GM19395 (cell line): Measurements from ENCODE around the gene ACACB.

Experiments
- ATAC-seq: cut with Tn5 transposase; IDR thresholded peaks from one replicate; pipeline ENCODE4 v1.9.1; 2021; ENCODE audit warnings: mild to moderate bottlenecking, moderate library complexity; ENCODE audit not compliant: unreplicated experiment

The ACACB gene

DNA sequence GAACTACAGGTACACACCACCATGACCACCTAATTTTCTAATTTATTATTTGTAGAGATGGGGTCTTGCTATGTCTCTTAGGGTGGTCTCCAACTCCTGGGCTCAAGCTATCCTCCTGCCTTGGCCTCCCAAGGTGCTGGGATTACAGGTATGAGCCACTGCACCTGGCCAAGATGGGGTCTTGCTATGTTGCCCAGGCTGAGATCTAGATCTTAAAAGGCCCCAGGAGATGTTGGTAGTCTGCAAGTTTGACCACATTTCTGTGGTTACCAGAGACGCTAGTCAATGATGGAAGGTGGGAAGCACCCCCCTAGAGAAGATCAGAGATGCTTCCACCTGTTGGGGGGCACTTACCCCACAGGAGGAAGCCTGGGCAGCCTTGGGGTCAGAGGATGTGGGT is 158.0 kb downstream of the ACACB start:
- ATAC-seq, result no peak

GRCh38 chr12:109275173-109275572 is 158.8 kb downstream of the ACACB start:
- no peak for ATAC-seq

- no peak for ATAC-seq
These were observed 159.8 kb downstream of the ACACB start for GRCh38 chr12:109276160-109276559.

DNA sequence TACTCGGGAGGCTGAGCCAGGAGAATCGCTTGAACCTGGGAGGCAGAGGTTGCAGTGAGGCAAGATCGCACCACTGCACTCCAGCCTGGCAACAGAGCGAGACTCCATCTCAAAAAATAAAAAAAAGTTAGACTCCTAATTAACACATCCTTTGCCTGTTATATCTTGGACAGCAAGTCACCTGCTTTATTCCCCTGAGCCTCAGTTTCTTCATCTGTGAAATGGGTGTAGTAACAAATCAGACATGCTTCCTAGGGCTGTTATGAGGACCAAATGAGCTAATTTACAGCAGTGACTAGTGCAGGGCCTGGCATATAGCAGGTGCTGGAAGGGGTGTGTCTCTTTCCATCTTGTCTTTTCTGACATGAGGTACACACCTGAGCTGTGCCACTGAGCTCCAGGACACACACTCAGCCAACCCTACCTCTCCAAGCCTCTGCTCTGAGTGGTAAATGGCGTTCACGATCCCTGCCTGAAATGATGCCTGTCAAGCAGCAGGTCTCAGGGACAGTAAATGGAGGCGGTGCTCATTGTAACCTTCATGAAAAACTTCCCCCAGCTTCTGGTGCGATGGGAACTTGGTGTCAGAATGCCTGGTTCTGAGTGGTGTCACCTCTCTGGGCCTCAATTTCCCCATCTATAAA is 161.0 kb downstream of the ACACB start:
- ATAC-seq, result no peak

DNA sequence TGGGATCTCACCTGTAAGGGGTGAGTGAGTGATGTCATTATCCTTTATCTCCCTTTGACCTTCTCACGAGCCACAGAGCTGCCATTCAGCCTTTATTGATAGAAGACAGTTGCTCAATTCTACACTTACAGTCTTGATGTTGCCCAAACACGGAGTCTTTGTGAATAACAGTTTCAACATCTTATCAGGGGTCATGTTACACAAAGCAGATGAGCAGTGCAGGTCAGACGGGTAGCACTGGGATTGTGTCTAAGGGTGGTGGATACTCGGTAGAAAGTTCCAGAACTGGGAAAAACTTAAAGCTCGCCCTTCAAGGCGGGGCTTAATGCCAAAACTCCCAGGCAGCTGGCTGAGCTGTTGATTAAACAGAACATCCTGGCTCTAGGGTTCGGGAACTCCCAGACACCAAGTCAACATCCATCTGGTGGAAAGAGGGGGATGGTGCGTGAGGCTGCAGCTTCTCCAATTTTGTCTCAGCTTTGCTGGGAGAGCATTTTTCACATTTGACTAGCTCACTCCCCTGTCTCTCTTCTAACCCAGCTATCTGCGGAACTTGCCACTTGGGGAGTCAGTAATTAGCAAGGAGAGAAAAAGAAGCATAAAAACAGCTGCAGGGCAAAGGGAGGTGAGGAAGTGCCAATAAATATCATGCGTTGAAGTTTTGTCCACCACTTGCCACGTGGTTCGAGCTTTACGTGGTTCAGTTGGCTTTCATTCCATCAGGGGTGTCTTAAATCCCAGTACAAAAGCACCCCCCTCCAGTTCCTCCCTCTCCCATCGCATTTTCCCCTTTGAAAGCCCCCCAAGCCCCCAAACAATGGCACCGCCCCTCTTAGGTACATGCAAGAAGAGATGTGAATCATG is 161.7 kb downstream of the ACACB start:
- no peak for ATAC-seq

DNA sequence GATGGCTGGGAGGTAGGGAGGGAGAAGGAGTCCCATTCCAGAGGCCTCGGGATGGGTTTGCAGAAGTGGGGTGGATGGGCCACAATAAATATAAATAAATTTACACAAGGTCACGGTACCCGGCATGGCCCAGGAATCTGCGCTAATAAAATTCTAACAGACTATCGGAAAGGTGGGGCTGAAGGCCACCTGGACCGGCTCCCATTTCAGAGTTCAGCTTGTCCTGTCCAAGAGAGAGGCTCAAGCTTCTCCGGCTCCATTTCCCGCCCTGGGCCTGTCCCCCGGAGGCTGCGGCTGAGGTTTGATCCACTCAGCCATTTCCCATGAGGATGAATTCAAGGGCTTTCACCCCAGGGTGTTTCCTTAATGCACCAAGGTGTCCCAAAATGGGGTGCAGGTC is 162.5 kb downstream of the ACACB start:
- ATAC-seq, result no peak

GRCh38 chr12:109279525-109279924 is 163.1 kb downstream of the ACACB start:
- ATAC-seq, result no peak

- ATAC-seq, result no peak
These were observed 165.1 kb downstream of the ACACB start for GRCh38 chr12:109281452-109281851.

DNA sequence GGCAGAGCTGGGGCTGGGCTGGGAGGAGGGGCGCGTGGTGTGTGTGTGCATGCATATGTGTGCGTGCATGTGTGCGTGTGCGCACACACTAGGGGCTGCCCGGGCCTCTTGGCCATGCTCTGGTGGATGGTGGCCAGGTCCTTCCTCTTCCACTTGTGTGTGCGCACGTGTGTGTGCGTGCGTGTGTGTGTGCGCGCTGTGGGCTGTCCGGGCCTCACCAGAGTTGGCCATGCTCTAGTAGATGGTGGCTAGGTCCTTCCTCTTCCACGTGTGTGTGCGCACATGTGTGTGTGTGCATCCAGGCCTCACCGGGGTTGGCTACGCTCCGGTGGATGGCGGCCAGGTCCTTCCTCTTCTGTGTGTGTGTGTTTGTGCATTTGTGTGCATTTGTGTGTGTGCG is 168.0 kb downstream of the ACACB start:
- ATAC-seq, result no peak

DNA sequence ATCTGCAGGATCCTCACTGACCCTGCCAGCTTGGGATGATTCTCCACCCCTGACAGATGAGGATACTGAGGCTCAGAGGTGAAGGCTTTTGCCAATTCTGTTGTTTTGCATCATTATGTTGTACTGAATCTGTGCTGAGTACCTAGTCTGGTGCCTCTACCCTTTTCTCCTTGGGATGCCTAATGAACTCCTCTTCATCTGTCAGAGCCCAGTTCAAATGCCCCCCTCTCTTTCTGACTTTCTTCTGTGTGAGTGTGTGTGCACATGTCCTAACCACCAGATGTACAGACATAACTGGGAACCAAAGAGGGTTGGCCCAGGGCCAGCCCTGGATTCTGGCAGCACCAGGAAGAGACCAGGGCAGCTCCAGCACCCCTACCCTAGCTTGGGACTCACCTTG is 169.9 kb downstream of the ACACB start:
- no peak for ATAC-seq

DNA sequence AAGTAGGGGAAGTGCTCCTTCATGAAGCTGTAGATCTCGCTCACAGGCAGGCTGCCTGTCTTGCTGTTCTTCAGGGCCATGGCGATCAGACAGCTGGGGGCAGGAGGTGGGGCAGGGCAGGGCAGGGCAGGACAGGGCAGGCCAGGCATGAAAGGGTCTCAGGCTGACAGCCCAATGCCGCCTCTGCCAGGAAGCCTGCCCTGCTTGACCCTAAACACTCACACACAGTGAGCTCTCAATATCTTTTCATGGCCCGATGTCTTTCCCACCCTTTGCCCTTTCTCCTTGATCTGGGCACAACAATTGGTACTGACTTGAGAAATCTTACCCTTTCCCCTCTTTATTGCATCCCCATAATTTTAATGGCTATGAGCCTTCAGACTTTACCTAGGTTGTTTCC is 170.3 kb downstream of the ACACB start:
- ATAC-seq, result no peak

GRCh38 chr12:109287181-109287580 is 170.8 kb downstream of the ACACB start:
- ATAC-seq, result no peak

- no peak for ATAC-seq
These were observed 171.6 kb downstream of the ACACB start for GRCh38 chr12:109287811-109288469.

DNA sequence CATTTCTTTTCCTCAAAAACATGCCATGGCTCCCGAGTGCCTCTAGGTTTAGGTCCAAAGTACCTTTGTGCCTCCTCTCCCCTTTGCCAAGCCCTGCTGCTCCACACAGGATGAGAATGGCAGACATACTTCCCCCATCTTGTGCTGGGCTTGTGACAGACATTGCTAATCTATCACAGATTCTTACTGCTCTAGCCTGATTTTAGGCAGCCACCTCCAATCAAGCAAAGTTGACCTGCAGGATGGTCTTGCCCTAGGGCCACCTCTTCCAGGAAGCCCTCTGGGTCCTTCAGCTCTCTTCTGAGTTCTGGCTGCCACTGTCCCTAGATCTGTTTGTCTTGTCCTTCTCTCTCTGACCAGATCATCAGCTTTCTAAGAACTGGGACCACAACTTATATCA is 172.2 kb downstream of the ACACB start:
- no peak for ATAC-seq

GRCh38 chr12:109289004-109289403 is 172.6 kb downstream of the ACACB start:
- ATAC-seq, result no peak

- ATAC-seq, result no peak
These were observed 173.2 kb downstream of the ACACB start for GRCh38 chr12:109289551-109289950.

- ATAC-seq, result no peak
These were observed 173.7 kb downstream of the ACACB start for GRCh38 chr12:109290061-109290460.

DNA sequence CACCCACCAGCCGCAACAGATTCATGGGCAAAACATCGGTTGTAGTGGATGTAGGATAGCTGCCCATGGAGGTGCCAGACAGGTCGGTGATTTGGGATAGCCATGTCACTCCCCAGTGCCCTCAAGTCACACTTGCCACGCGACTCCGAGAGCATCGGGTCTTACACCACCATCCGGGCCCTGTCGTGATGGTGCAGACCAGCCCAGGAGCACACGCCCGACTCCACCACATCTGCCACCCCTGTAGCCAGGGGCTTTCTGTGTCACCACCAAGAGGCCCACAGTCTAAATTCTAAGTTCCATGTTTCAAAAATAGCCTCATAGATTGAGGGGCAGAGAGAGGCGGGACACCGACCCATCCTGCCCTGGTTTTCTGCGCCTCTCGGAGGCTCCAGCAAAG is 174.7 kb downstream of the ACACB start:
- ATAC-seq, result no peak

- ATAC-seq, result no peak
These were observed 175.3 kb downstream of the ACACB start for GRCh38 chr12:109291521-109292341.

GRCh38 chr12:109292342-109292711 is 175.9 kb downstream of the ACACB start:
- no peak for ATAC-seq

DNA sequence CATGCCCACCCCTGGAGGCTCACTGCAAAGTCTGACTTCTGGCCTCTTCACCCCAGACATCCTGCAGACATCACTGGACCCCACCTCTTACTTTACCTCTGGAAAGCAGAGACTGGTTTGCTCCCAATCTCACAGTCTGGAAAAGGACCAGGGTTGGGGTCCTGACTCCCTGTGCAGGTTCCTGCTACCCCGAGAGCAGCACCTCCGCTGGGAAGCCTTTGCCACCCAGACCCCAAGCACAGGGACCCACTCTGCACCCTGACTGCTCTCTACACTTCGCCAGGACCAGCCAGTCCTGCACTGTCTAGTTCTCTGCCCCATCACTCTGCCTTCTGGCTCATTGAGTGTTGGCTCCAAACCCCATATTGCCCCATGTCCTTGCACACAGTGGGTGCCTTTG is 176.7 kb downstream of the ACACB start:
- no peak for ATAC-seq
